Endothelial cell of umbilical vein (primary cell): ENCODE data around the gene MIGA1. TPM values are rescaled to one million over a fixed set of nuclear protein-coding genes. Genes with fewer than 3 reads are reported as not detected.

Source experiments
- BruUV-seq: library from RNA; stranded (reverse); fragments of 400-500 nt; replicated peaks from 2 replicates; lab custom pipeline; 2021; lab: Mats Ljungman, UMichigan
- CTCF ChIA-PET: fragments of 300-600, 350-600 bp; sonication (Branson Sonifier 250); formaldehyde crosslinking; loops from one replicate; lab custom pipeline; 2021; ENCODE audit warnings: antibody characterized with exemption, inconsistent platforms; lab: Charles Lee
- POLR2A ChIA-PET: fragments of 300-600, 350-600 bp; sonication (Branson Sonifier 250); formaldehyde crosslinking; loops from one replicate; lab custom pipeline; 2021; ENCODE audit warnings: antibody characterized with exemption, inconsistent platforms; lab: Charles Lee
- DNase-seq: peaks from one replicate; pipeline ENCODE4 v3.0.0-alpha.2; 2011; ENCODE audit warnings: low read depth, low spot score
- FAIRE-seq: peaks from 2 replicates; lab custom pipeline; 2011; peaks lifted over from hg19 to GRCh38; lab: Jason Lieb, UNC
- H2AFZ ChIP-seq: 2 replicates; pipeline ENCODE4 v1.6.0; 2012; ENCODE audit warnings: low read depth, low read length, control low read depth, inconsistent platforms
- H3K27ac ChIP-seq: 2 replicates; pipeline ENCODE4 v1.5.1; 2011; ENCODE audit warnings: low read depth, mild to moderate bottlenecking, control low read depth, low read length, moderate library complexity; ENCODE audit not compliant: insufficient read depth
- H3K27me3 ChIP-seq, 2 experiments: 2 replicates each; pipeline versions ENCODE4 v1.6.0 to v1.6.1; 2011; ENCODE audit warnings: low read length in 2 of 2, mixed read lengths in 1 of 2; ENCODE audit not compliant: control insufficient read depth in 2 of 2, insufficient read depth in 2 of 2
- H3K36me3 ChIP-seq, 2 experiments: 2 replicates in 1 of 2; 3 replicates in 1 of 2; pipeline ENCODE4 v1.5.1; 2011; ENCODE audit warnings: low read length in 2 of 2, mild to moderate bottlenecking in 1 of 2, moderate library complexity in 1 of 2; ENCODE audit not compliant: control insufficient read depth in 2 of 2, insufficient read depth in 2 of 2; ENCODE audit errors: extremely low read depth in 1 of 2
- H3K4me1 ChIP-seq: 3 replicates; pipeline ENCODE4 v1.5.1; 2011; ENCODE audit warnings: mild to moderate bottlenecking, low read length; ENCODE audit not compliant: control insufficient read depth, insufficient read depth; ENCODE audit errors: extremely low read depth
- H3K4me2 ChIP-seq: 2 replicates; pipeline ENCODE4 v1.6.1; 2011; ENCODE audit warnings: low read length, control low read depth, mixed read lengths; ENCODE audit not compliant: insufficient read depth
- H3K4me3 ChIP-seq, 3 experiments: fragments of 200-600 bp in 1 of 3; sonication (generic), shearing (Covaris generic) in 1 of 3; replicated peaks in 1 of 3; 2 replicates each; pipeline ENCODE4 v1.5.1; 2011 to 2016; ENCODE audit warnings: control low read depth in 3 of 3, low read length in 3 of 3, mild to moderate bottlenecking in 2 of 3, inconsistent platforms in 1 of 3, low read depth in 1 of 3, moderate library complexity in 1 of 3; ENCODE audit not compliant: insufficient read depth in 1 of 3
- H3K79me2 ChIP-seq: 2 replicates; pipeline ENCODE4 v1.6.0; 2012; ENCODE audit warnings: low read length, inconsistent platforms; ENCODE audit not compliant: control insufficient read depth, insufficient read depth
- H3K9ac ChIP-seq: replicated peaks from 2 replicates; pipeline ENCODE3; 2011; ENCODE audit warnings: low read length, control low read depth; ENCODE audit not compliant: insufficient read depth; ENCODE audit errors: extremely low read depth
- H3K9me1 ChIP-seq: replicated peaks from 3 replicates; pipeline ENCODE4 v1.6.0; 2011; ENCODE audit warnings: mild to moderate bottlenecking, low read length; ENCODE audit not compliant: control insufficient read depth, insufficient read depth; ENCODE audit errors: extremely low read depth
- H3K9me3 ChIP-seq: replicated peaks from 2 replicates; pipeline ENCODE4 v1.5.1; 2012; ENCODE audit warnings: low read length, inconsistent platforms; ENCODE audit not compliant: control insufficient read depth, insufficient read depth
- H4K20me1 ChIP-seq: replicated peaks from 2 replicates; pipeline ENCODE3; 2011; ENCODE audit warnings: mild to moderate bottlenecking, low read length; ENCODE audit not compliant: control insufficient read depth, insufficient read depth; ENCODE audit errors: extremely low read depth
- CTCF ChIP-seq, 2 donors: IDR thresholded peaks; 1 replicate in 1 of 2; 2 replicates in 1 of 2; pipeline ENCODE4 v1.5.1; 2011; ENCODE audit warnings: low read length in 2 of 2, mild to moderate bottlenecking in 2 of 2, moderate library complexity in 2 of 2, control low read depth in 1 of 2, inconsistent platforms in 1 of 2, low read depth in 1 of 2; ENCODE audit not compliant: insufficient read depth in 1 of 2; ENCODE audit errors: extremely low read depth in 1 of 2
- EZH2 ChIP-seq: IDR thresholded peaks from 2 replicates; pipeline ENCODE4 v1.6.1; 2012; ENCODE audit warnings: borderline replicate concordance, low read depth, mild to moderate bottlenecking, moderate library complexity, low read length, inconsistent platforms; ENCODE audit not compliant: severe bottlenecking
- GATA2 ChIP-seq: IDR thresholded peaks from 2 replicates; pipeline ENCODE4 v1.7.0; 2011; ENCODE audit warnings: low read depth, mild to moderate bottlenecking, moderate library complexity, mixed read lengths, low read length; ENCODE audit not compliant: insufficient read length, insufficient read depth
- JUN ChIP-seq: IDR thresholded peaks from 2 replicates; pipeline ENCODE4 v1.6.1; 2011; ENCODE audit warnings: borderline replicate concordance, low read depth; ENCODE audit not compliant: insufficient read length, insufficient read depth
- MAX ChIP-seq: IDR thresholded peaks from 2 replicates; pipeline ENCODE4 v1.6.1; 2011; ENCODE audit not compliant: insufficient read depth, insufficient read length
- MYC ChIP-seq: IDR thresholded peaks from one replicate; pipeline ENCODE4 v1.6.1; 2011; ENCODE audit warnings: mild to moderate bottlenecking, low read depth, low read length
- POLR2A ChIP-seq: IDR thresholded peaks from 2 replicates; pipeline ENCODE4 v1.6.1; 2012; ENCODE audit warnings: low read depth, mild to moderate bottlenecking, control low read depth, low read length
- POLR2AphosphoS5 ChIP-seq: IDR thresholded peaks from 2 replicates; pipeline ENCODE4 v1.6.1; 2012; ENCODE audit warnings: low read depth, mild to moderate bottlenecking, control low read depth, low read length, moderate library complexity; ENCODE audit not compliant: insufficient read depth
- dilution Hi-C: fragments of 300-500 bp; cut with MboI; formaldehyde crosslinking; loops from one replicate; pipeline ENCODE4 v1.15.0; 2019; ENCODE audit warnings: low sequenced_read_pairs; ENCODE audit not compliant: extremely low pct_ligation_motif_present
- intact Hi-C: fragments of 100-400 bp; cut with micrococcal nuclease; formaldehyde crosslinking; loops from one replicate; pipeline ENCODE4 v1.10.0; 2022
- polyA plus RNA-seq, 4 experiments: library from polyadenylated mRNA; depleted of rRNA in 3 of 4; stranded (reverse) in 3 of 4; unstranded in 1 of 4; fragments of >200 nt; gene quantifications; 2 replicates each; pipeline versions ENCODE4 v1.2.1 to v1.2.3, GENCODE V29; 2011 to 2012; ENCODE audit warnings: missing spikeins in 1 of 4
- total RNA-seq: library from RNA; stranded (reverse); gene quantifications from 2 replicates; pipeline ENCODE4 v1.2.3, GENCODE V29; 2021

MIGA1 gene
- total and polyA plus RNA-seq, 2 donors (not counting 3 experiments of a cell fraction or from before 2014, with no cell fraction given), result 2.8 to 14.6 TPM

- Histone ChIP-seq H3K4me3 (no peak overlapping the region), H3K9ac (no peak overlapping the region), H3K27ac (no peak overlapping the region), H3K9me1 (no peaks in the 10 kb centered on the region), H3K4me2 (no peak overlapping the region), H3K9me3 (no peaks in the 10 kb centered on the region), H3K36me3 (no peaks in the 10 kb centered on the region), H3K27me3 (no peaks in the 10 kb centered on the region), H2AFZ (no peak overlapping the region), H3K4me1 (no peaks in the 10 kb centered on the region), H4K20me1 (no peaks in the 10 kb centered on the region), H3K79me2 (no peaks in the 10 kb centered on the region)
- DNase-seq, result no peak
- CTCF ChIA-PET, result no interaction called here
- intact Hi-C loops (no loop called here), dilution Hi-C loops (no loop called here)
- BruUV-seq, result no TSS peak
- POLR2A ChIA-PET, result no interaction called here
- no peak for TF ChIP-seq POLR2A
- no peak for TF ChIP-seq MYC
- no peak for TF ChIP-seq EZH2
- no peak for TF ChIP-seq CTCF (IDR thresholded peaks at IDR 0.05; ENCODE audit: extremely low read depth in 1 of 2, insufficient read depth in 1 of 2, low read depth in 1 of 2, low read length in 2 of 2)
- TF ChIP-seq MAX, result no peak
- no peak for FAIRE-seq
Measured at GRCh38 chr1:77847621-77848080, 68.2 kb downstream of the MIGA1 start.

GRCh38 chr1:77850082-77850481 is 70.6 kb downstream of the MIGA1 start:
- no peaks in the 10 kb centered on the region for H3K27me3 ChIP-seq
- no peak overlapping the region for H3K9ac ChIP-seq
- dilution Hi-C loops, result no loop called here
- CTCF ChIA-PET, result interaction anchor here (1.5 kb wide), 1 partner anchor 19 kb away, joined by 3 read pairs; no protein-coding TSS in a partner anchor
- no peak overlapping the region for H3K27ac ChIP-seq
- BruUV-seq, result no TSS peak
- H3K79me2 ChIP-seq, result no peaks in the 10 kb centered on the region
- H4K20me1 ChIP-seq, result no peaks in the 10 kb centered on the region
- H3K4me1 ChIP-seq, result no peaks in the 10 kb centered on the region
- FAIRE-seq (no peak), DNase-seq (no peak)
- intact Hi-C loops, result no loop called here
- no peak overlapping the region for H2AFZ ChIP-seq
- H3K9me1 ChIP-seq, result no peaks in the 10 kb centered on the region
- no peak overlapping the region for H3K4me3 ChIP-seq
- no peaks in the 10 kb centered on the region for H3K36me3 ChIP-seq
- POLR2A ChIA-PET, result no interaction called here
- H3K4me2 ChIP-seq, result no peak overlapping the region
- TF ChIP-seq POLR2AphosphoS5 (no peak), JUN (no peak), GATA2 (no peak), CTCF (IDR thresholded peaks at IDR 0.05; ENCODE audit: extremely low read depth in 1 of 2, insufficient read depth in 1 of 2, low read depth in 1 of 2, low read length in 2 of 2) (no peak)
- no peaks in the 10 kb centered on the region for H3K9me3 ChIP-seq
